Islet of Langerhans (tissue), 1 donor: Measurements from ENCODE around the gene LMOD1.
"Not testable (repeated sequence)": the region's sequence is repeated elsewhere in the genome, so short reads cannot be mapped to it uniquely, and the experiment has no call there.

Experiments
- FAIRE-seq: peaks from one replicate; lab custom pipeline; 2011; peaks lifted over from hg19 to GRCh38; lab: Jason Lieb, UNC

Gene LMOD1

DNA sequence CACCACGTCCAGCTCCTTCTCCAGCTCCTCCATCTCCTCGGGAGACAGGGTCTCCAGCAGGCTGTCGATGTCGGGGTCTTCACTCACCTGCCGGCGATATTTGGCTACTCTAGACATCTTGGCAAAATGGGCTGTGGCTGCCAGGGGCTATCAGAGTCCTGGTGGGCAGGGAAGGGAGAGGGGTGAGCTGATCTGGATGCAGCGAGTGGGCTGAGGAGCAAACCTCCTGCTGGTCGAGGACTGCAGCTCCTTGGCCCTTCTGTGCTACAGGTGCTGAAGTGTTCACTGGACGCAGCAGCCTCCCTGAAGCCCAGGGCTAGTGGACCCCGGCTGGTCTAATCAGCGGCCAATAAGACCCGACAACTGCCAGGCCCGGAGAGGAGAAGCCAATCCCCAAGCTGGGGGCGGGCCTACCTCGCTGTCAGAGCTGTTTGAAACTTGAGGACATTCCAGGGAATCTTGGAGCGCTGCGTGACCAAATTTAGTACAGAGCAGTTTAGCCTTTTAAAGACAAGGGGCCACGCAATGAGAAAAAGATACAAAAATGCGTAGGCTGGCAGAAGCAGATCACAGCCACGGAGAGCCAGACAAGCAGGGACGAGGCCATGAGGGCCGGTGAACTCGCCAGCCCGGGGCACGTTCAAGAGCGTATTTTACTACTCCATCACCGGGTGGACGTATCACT is at the start of gene LMOD1:
Gene LMOD1, minus strand, starts transcription at position 325 of the 685 bp plus-strand sequence. Its CDS starts 208 bp downstream, at position 117.
- no peak for FAIRE-seq

DNA sequence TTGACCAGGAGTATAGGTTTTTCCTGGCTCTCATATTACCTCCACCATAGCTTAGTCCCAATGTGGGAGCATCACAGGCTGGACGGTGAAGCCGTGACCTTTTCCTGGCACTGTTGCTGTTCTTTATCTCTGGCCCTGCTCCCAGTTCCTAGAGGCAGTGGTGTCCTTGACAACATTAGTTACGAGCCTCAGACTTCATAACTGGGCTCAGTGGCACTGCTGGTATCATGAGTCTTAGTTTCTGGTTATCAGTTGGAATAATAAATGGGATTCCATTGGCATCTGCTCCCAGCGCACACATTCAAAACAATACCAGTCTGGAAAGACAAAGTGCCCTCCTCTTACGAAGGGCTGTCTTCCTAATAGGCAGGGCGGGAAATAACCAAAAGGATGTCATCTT is 44.1 kb upstream of the LMOD1 start:
- no peak for FAIRE-seq

DNA sequence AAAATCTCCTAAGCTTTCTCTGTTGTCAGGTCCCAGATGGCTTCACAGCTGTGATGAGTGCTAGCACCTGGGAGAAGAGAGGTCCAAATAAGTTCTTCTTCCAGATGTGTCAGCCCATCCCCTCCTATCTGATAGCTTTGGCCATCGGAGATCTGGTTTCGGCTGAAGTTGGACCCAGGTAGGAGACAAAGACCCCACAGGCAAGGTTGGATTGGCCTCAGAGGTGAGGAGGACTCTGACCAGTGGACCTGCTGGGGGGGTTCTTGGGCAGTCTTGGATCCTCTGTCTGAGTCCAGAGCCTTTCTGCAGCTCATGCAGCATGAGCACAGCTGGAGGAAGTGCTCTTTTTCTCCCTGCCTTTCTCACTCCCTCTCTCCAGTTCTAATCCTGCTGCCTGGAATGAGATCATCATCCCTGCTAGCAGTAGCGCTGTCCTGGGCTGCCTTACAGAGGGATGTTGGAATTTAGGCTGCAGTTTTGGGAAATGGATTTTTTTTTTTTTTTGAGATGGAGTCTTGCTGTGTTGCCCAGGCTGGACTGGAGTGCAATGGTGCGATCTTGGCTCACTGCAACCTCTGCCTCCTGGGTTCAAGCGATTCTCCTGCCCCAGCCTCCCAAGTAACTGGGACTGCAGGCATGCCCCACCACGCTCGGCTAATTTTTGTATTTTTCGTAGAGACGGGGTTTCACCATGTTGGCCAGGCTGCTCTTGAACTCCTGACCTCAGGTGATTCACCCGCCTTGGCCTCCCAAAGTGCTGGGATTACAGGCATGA is 43.2 kb upstream of the LMOD1 start:
- no peak for FAIRE-seq

GRCh38 chr1:201988601-201989000 is 42.3 kb upstream of the LMOD1 start:
- FAIRE-seq, result no peak

GRCh38 chr1:201985355-201985754 is 39.0 kb upstream of the LMOD1 start:
- no peak for FAIRE-seq

- no peak for FAIRE-seq
These were observed 38.1 kb upstream of the LMOD1 start for GRCh38 chr1:201984446-201984845.

DNA sequence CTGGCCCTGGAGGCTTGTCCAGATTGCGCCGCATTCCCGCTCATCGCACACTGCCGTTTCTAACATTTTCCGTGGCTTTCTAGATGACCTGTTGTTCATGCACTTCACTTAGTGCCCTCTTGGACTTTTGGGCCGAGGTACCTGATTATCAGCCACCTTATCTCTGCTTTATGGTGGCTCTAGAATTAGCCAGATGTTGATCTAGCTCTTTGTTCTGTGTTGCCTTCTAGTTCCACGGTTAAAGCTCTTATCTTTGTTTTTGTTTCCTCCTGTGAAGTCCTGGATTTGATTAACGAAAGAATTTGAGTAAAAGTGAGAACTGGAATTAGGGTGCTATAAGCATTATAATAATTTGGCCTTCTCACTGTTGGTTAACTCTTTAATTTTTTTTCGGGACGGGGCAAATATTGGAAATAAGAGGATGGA is 37.0 kb upstream of the LMOD1 start:
- no peak for FAIRE-seq

- no peak for FAIRE-seq
These were observed 36.5 kb upstream of the LMOD1 start, which contains the start of gene RNPEP for GRCh38 chr1:201982623-201983379. Gene RNPEP (plus strand): TSS chr1:201982648. CDS start chr1:201982667, 19 bp downstream.

- FAIRE-seq, result no peak
These were observed 35.8 kb upstream of the LMOD1 start for GRCh38 chr1:201982082-201982622.

DNA sequence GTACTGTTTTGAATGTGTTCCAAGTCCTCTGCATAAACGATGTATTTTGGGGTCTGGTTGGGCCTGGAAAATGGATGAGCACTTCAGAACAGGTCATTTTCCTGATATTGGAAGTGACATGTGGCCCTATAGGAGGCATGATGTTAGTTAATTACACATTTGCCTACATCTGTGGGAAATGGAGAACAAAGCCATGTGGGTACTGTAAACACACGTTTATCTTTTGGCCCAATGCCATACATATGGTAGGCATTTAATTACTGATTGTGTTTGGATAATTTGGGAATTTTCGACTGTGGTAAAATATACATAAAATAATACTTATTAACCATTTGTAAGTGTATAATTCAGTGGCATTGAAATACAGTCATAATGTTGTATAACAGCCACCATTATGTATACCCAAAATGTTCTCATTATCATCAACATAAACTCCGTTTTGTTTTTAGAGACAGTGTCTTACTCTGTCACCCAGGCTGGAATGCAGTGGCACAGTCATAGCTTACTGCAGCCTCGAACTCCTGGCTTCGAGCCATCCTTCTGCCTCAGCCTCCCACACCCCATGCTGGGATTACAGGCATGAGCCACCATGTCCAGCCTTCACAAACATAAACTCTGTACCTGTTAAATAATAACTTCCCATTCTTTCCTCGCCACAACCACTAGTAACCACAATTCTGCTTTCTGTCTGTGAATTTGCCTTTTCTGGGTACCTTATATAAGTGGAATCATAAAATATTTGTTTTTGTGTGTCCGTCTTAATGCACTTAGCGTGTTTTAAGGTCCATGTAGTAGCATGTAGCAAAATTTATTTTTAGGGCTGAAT is 24.2 kb upstream of the LMOD1 start:
- no peak for FAIRE-seq

DNA sequence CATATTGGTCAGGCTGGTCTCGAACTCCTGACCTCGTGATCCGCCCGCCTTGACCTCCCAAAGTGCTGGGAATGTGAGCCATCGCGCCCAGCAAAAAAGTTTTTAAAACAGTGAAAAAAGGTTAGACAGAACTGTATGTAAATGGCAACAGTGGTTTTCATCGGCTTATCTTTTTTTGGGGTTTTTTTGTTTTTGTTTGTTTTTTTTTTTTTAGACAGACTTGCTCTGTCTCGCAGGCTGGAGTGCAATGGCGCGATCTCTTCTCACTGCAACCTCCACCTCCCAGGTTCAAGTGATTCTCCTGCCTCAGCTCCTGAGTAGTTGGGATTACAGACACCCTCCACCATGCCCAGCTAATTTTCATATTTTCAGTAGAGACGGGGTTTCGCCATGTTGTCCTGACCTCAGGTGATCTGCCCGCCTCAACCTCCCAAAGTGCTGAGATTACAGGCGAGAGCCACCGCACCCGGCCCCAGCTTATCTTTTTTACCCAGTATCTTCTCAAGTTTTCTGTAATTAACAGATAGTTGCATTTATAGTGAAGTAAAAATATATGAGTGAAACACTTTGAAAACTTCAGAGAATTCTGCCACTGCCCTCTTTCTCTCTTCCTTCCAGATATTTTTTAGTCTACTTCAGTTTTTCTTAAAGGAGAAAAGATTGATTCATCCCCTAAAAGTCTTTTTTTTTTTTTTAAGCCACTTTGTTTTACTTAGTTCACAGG is 22.0 kb upstream of the LMOD1 start:
- no peak for FAIRE-seq

DNA sequence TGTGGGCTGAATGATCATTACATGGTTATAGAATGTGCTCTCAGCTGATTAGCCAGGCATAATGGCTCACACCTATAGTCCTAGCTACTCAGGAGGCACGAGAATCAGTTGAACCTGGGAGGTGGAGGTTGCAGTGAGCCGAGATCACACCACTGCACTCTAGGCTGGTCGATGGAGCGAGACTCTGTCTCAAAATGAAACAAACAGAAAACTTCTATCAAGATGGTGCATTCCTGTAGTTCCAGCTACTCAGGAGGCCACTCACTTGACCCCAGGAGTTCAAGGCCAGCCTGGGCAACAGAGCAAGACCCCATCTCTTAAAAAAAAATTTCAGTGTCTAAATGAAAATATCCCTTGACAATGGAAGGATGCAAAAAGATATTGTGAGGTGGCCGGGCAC is 19.8 kb upstream of the LMOD1 start:
- FAIRE-seq, result no peak

GRCh38 chr1:201964261-201964660 is 17.9 kb upstream of the LMOD1 start:
- no peak for FAIRE-seq

GRCh38 chr1:201962382-201962781 is 16.0 kb upstream of the LMOD1 start:
- not testable (repeated sequence) for FAIRE-seq

- FAIRE-seq, result no peak
These were observed 12.0 kb upstream of the LMOD1 start for GRCh38 chr1:201958348-201958747.

DNA sequence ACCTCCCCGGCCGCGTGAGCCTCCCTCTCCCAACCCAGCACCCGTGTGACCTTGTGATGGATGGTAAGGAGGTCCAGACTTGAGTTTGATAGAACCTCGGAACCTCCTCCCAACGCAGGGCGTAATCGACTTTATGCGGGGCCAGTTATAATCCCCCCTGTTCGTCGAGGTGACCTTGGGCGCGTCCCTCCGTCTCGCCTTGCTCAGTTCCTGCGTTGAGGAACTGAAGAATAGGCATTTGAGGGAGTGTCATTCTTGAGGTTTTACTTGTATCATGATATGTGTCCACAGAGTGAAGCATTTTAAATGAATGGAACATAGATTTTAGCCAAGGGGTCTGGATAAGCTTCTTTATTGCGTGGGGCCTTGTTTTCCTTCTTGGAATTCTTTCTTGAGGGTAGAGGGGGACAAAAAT is 9.4 kb upstream of the LMOD1 start:
- FAIRE-seq, result no peak

DNA sequence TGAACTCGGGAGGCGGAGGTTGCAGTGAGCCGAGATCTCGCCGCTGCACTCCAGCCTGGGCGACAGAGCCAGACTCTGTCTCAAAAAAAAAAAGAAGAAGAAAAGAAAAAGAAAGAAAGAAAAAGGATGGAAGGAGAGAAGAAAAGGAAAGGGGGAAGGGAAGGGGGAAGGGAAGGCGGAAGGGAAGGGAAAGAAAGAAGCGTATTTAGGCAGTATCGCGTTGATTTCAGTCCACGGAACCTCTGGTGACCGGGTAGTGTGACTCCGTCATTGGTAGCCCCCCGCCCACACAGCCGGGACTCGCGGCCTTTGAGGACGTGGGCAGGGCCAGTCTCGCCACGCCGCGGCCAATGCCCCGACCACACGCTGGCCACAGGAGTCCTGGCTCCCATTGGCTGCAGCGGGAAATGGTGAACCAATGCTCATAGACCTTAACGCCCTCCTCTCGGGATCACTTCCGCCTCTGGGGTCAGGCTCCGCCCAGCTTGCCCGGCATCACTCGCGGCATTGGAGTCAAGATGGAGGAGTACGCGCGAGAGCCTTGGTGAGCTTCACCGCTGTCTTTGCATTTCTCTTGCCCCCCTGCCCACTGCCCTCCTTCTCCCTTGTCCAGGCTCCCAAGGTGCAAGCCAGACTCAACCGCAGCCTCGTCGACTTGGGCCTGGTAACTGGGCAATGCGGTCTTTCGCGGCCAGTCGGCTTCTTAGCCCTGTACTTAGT is 8.8 kb upstream of the LMOD1 start, which contains the start of gene TIMM17A:
Gene TIMM17A, plus strand, starts transcription at position 495 of the 720 bp plus-strand sequence. Its CDS starts 24 bp downstream, at position 519.
- FAIRE-seq, result peak; percentile 70

- FAIRE-seq, result no peak
These were observed 8.1 kb upstream of the LMOD1 start for GRCh38 chr1:201954263-201955008.

GRCh38 chr1:201949491-201949890 is 3.1 kb upstream of the LMOD1 start:
- FAIRE-seq, result no peak

DNA sequence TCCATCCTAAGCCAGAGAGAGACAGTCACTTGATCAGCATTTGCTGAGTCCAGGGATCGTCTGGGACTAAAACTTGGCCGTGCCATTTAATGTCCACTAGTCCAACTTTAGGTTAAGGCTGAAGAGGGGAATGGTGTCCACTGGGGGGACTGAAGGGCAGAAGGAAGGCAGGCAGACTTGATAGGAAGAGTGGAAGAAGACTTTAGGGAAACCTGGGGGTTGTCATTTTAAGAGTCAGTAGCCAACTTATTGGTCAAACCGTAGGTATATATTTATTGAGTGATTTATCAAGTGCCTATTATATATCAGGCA is 1.3 kb upstream of the LMOD1 start:
- no peak for FAIRE-seq
